Measurements from ENCODE around the gene AGPAT3.

- TF ChIP-seq CTCF (IDR thresholded peaks at IDR 0.05): no peak
- TF ChIP-seq POLR2A (IDR thresholded peaks at IDR 0.05): no peak
These were observed 91.6 kb downstream of the AGPAT3 start for GRCh38 chr21:43956670-43957035.

Data from right lobe of liver (tissue), 4 donors.